H1 (cell line): ENCODE data around the gene ADCY9. TPM values are rescaled to one million over a fixed set of nuclear protein-coding genes. Genes with fewer than 3 reads are reported as not detected.

Source experiments
- CTCF ChIA-PET: fragments of 300-600 bp; sonication (Branson Sonifier 250); formaldehyde crosslinking; loops from one replicate; lab custom pipeline; 2021; ENCODE audit not compliant: partially characterized antibody; lab: Charles Lee
- POLR2A ChIA-PET: fragments of 300-600 bp; sonication (Branson Sonifier 250); formaldehyde crosslinking; loops from one replicate; lab custom pipeline; 2021; ENCODE audit warnings: inconsistent platforms; ENCODE audit not compliant: partially characterized antibody; lab: Charles Lee
- DNase-seq, 2 experiments: peaks; one replicate each; pipeline versions ENCODE4 v3.0.0 to v3.0.0-alpha.2; 2010 to 2022; ENCODE audit warnings: low spot score in 2 of 2, low read depth in 1 of 2, mixed read lengths in 1 of 2
- FAIRE-seq: peaks from 2 replicates; lab custom pipeline; 2011; peaks lifted over from hg19 to GRCh38; lab: Jason Lieb, UNC
- H2AFZ ChIP-seq: 2 replicates; pipeline ENCODE4 v1.8.1; 2012; ENCODE audit warnings: low read length, inconsistent platforms
- H2AK5ac ChIP-seq: 2 replicates; pipeline ENCODE4 v1.6.1; 2013; ENCODE audit warnings: low read depth, low read length
- H2BK120ac ChIP-seq: replicated peaks from 2 replicates; pipeline ENCODE3; 2013; ENCODE audit warnings: low read depth, low read length, inconsistent platforms
- H2BK12ac ChIP-seq: 2 replicates; pipeline ENCODE4 v1.6.1; 2013; ENCODE audit warnings: low read depth, low read length
- H2BK15ac ChIP-seq: 2 replicates; pipeline ENCODE4 v1.6.1; 2013; ENCODE audit warnings: low read length
- H2BK20ac ChIP-seq: 2 replicates; pipeline ENCODE4 v1.6.1; 2013; ENCODE audit warnings: low read length
- H2BK5ac ChIP-seq: 2 replicates; pipeline ENCODE4 v1.6.1; 2013; ENCODE audit warnings: low read depth, low read length
- H3K14ac ChIP-seq: 2 replicates; pipeline ENCODE4 v1.6.1; 2013; ENCODE audit warnings: inconsistent platforms; ENCODE audit not compliant: insufficient read length
- H3K18ac ChIP-seq: 2 replicates; pipeline ENCODE4 v1.6.1; 2013; ENCODE audit warnings: low read length; ENCODE audit errors: extremely low read depth
- H3K23ac ChIP-seq: 2 replicates; pipeline ENCODE4 v1.6.1; 2013; ENCODE audit warnings: inconsistent platforms; ENCODE audit not compliant: insufficient read length
- H3K23me2 ChIP-seq: 2 replicates; pipeline ENCODE4 v1.6.1; 2013; ENCODE audit warnings: low read depth, low read length
- H3K27ac ChIP-seq: 2 replicates; pipeline ENCODE4 v1.6.1; 2011; ENCODE audit warnings: low read depth, low read length, inconsistent platforms
- H3K27me3 ChIP-seq, 4 experiments: replicated peaks in 1 of 4; 1 replicate in 1 of 4; 2 replicates in 3 of 4; pipeline versions ENCODE4 v1.6.1 to v1.8.1; 2011 to 2013; ENCODE audit warnings: low read length in 3 of 4, mild to moderate bottlenecking in 3 of 4, inconsistent platforms in 2 of 4, mixed read lengths in 2 of 4, moderate library complexity in 1 of 4; ENCODE audit not compliant: control insufficient read depth in 3 of 4, insufficient read depth in 3 of 4; ENCODE audit errors: extremely low read depth in 1 of 4
- H3K36me3 ChIP-seq, 4 experiments: 2 replicates each; pipeline versions ENCODE4 v1.6.1 to v1.8.1; 2011 to 2013; ENCODE audit warnings: mild to moderate bottlenecking in 4 of 4, low read length in 3 of 4, moderate library complexity in 2 of 4, control low read depth in 1 of 4, inconsistent platforms in 1 of 4; ENCODE audit not compliant: insufficient read depth in 4 of 4, control insufficient read depth in 2 of 4
- H3K4ac ChIP-seq: replicated peaks from 2 replicates; pipeline ENCODE3; 2013; ENCODE audit warnings: low read length, low read depth, mixed read lengths, inconsistent platforms; ENCODE audit not compliant: insufficient read length
- H3K4me1 ChIP-seq, 4 experiments: replicated peaks in 1 of 4; 1 replicate in 1 of 4; 2 replicates in 3 of 4; pipeline versions ENCODE4 v1.6.1 to v1.8.1; 2011 to 2013; ENCODE audit warnings: low read length in 3 of 4, inconsistent platforms in 2 of 4, mixed read lengths in 1 of 4; ENCODE audit not compliant: insufficient read depth in 4 of 4, control insufficient read depth in 3 of 4
- H3K4me2 ChIP-seq, 2 experiments: 2 replicates each; pipeline versions ENCODE4 v1.6.1 to v1.8.1; 2011 to 2013; ENCODE audit warnings: low read depth in 2 of 2, low read length in 2 of 2, control low read depth in 1 of 2, inconsistent platforms in 1 of 2, mild to moderate bottlenecking in 1 of 2; ENCODE audit not compliant: insufficient read depth in 1 of 2
- H3K4me3 ChIP-seq, 4 experiments: fragments of 200-600, 300-600 bp in 1 of 4; sonication (generic), shearing (Covaris generic), sonication (Bioruptor Twin) in 1 of 4; 2 replicates each; pipeline versions ENCODE4 v1.5.1 to v1.8.1; 2011 to 2016; ENCODE audit warnings: low read length in 4 of 4, low read depth in 3 of 4, control low read depth in 2 of 4, inconsistent platforms in 2 of 4, mild to moderate bottlenecking in 2 of 4, mixed read lengths in 1 of 4, moderate library complexity in 1 of 4; ENCODE audit not compliant: insufficient read depth in 2 of 4; ENCODE audit errors: extremely low read depth in 1 of 4
- H3K56ac ChIP-seq: replicated peaks from 2 replicates; pipeline ENCODE3; 2013; ENCODE audit warnings: low read depth, mild to moderate bottlenecking, mixed read lengths, low read length, inconsistent platforms; ENCODE audit not compliant: insufficient read length
- H3K79me1 ChIP-seq: 2 replicates; pipeline ENCODE4 v1.6.1; 2013; ENCODE audit warnings: low read depth, low read length, control low read depth
- H3K79me2 ChIP-seq, 2 experiments: 2 replicates each; pipeline versions ENCODE4 v1.6.1 to v1.8.1; 2012 to 2013; ENCODE audit warnings: low read length in 2 of 2, mild to moderate bottlenecking in 2 of 2, inconsistent platforms in 1 of 2; ENCODE audit not compliant: insufficient read depth in 2 of 2, control insufficient read depth in 1 of 2
- H3K9ac ChIP-seq, 4 experiments: replicated peaks in 1 of 4; 1 replicate in 1 of 4; 2 replicates in 3 of 4; pipeline versions ENCODE4 v1.6.1 to v1.8.1; 2011 to 2013; ENCODE audit warnings: low read depth in 3 of 4, low read length in 3 of 4, control low read depth in 2 of 4, mild to moderate bottlenecking in 2 of 4, moderate library complexity in 2 of 4, inconsistent platforms in 1 of 4; ENCODE audit errors: extremely low read depth in 1 of 4
- H3K9me3 ChIP-seq, 2 experiments: 2 replicates each; pipeline versions ENCODE4 v1.6.1 to v1.8.1; 2012 to 2013; ENCODE audit warnings: mild to moderate bottlenecking in 2 of 2, moderate library complexity in 2 of 2, control low read depth in 1 of 2, inconsistent platforms in 1 of 2, low read depth in 1 of 2, low read length in 1 of 2, mixed read lengths in 1 of 2; ENCODE audit not compliant: insufficient read depth in 2 of 2
- H4K20me1 ChIP-seq, 2 experiments: replicated peaks in 1 of 2; 2 replicates each; pipeline versions ENCODE3 to v1.8.1; 2011 to 2013; ENCODE audit warnings: inconsistent platforms in 2 of 2, low read length in 2 of 2, mild to moderate bottlenecking in 1 of 2; ENCODE audit not compliant: insufficient read depth in 2 of 2, control insufficient read depth in 1 of 2
- H4K5ac ChIP-seq: 2 replicates; pipeline ENCODE4 v1.6.1; 2013; ENCODE audit warnings: low read length, low read depth, mixed read lengths, inconsistent platforms; ENCODE audit not compliant: insufficient read length
- H4K8ac ChIP-seq: 2 replicates; pipeline ENCODE4 v1.8.0; 2013; ENCODE audit warnings: mild to moderate bottlenecking, moderate library complexity, low read length, inconsistent platforms; ENCODE audit not compliant: insufficient read depth; ENCODE audit errors: extremely low read depth
- H4K91ac ChIP-seq: replicated peaks from 2 replicates; pipeline ENCODE3; 2013; ENCODE audit warnings: low read length, mixed read lengths, inconsistent platforms; ENCODE audit not compliant: insufficient read length
- ASH2L ChIP-seq: fragments of 200-600, 300-600 bp; sonication (generic); IDR thresholded peaks from one replicate; pipeline ENCODE4 v1.7.1; 2017; ENCODE audit warnings: low read length
- EP300 ChIP-seq, 2 experiments: IDR thresholded peaks; 1 replicate in 1 of 2; 2 replicates in 1 of 2; pipeline ENCODE4 v1.6.1; 2011 to 2012; ENCODE audit warnings: low read depth in 2 of 2, low read length in 2 of 2, mild to moderate bottlenecking in 2 of 2, borderline replicate concordance in 1 of 2, inconsistent platforms in 1 of 2, moderate library complexity in 1 of 2
- HDAC2 ChIP-seq, 2 experiments: fragments of 300-600 bp in 1 of 2; sonication (generic) in 1 of 2; IDR thresholded peaks; 2 replicates each; pipeline ENCODE4 v1.6.1; 2011 to 2012; ENCODE audit warnings: low read depth in 2 of 2, low read length in 2 of 2, mild to moderate bottlenecking in 2 of 2, moderate library complexity in 2 of 2, borderline replicate concordance in 1 of 2, inconsistent platforms in 1 of 2
- KDM5A ChIP-seq: fragments of 200-600 bp; IDR thresholded peaks from 2 replicates; pipeline ENCODE4 v1.7.1; 2012; ENCODE audit warnings: mild to moderate bottlenecking, low read length, inconsistent platforms, mixed read lengths
- NANOG ChIP-seq: IDR thresholded peaks from 2 replicates; pipeline ENCODE4 v1.6.1; 2011; ENCODE audit warnings: low read length, low read depth, mild to moderate bottlenecking, inconsistent platforms; ENCODE audit not compliant: insufficient read depth, poor library complexity, severe bottlenecking
- POLR2A ChIP-seq, 2 experiments: IDR thresholded peaks; 1 replicate in 1 of 2; 2 replicates in 1 of 2; pipeline ENCODE4 v1.6.1; 2011; ENCODE audit warnings: low read depth in 2 of 2, low read length in 2 of 2, mild to moderate bottlenecking in 2 of 2; ENCODE audit errors: control extremely low read depth in 1 of 2
- RXRA ChIP-seq: IDR thresholded peaks from 2 replicates; pipeline ENCODE4 v1.6.1; 2011; ENCODE audit warnings: low read depth, mild to moderate bottlenecking, low read length, moderate library complexity; ENCODE audit not compliant: insufficient read depth
- SAP30 ChIP-seq: fragments of 300-600 bp; sonication (generic); IDR thresholded peaks from 2 replicates; pipeline ENCODE4 v1.7.1; 2012; ENCODE audit warnings: low read length, moderate library complexity, mild to moderate bottlenecking, inconsistent platforms; ENCODE audit not compliant: insufficient read depth, insufficient replicate concordance
- SIX5 ChIP-seq: IDR thresholded peaks from 2 replicates; pipeline ENCODE4 v1.6.1; 2011; ENCODE audit warnings: mild to moderate bottlenecking, low read depth, low read length
- SRF ChIP-seq: IDR thresholded peaks from 2 replicates; pipeline ENCODE4 v1.6.1; 2011; ENCODE audit warnings: mild to moderate bottlenecking, low read depth, low read length, moderate library complexity
- SUZ12 ChIP-seq: fragments of 200-600 bp; sonication (generic); IDR thresholded peaks from 2 replicates; pipeline ENCODE4 v1.6.1; 2012; ENCODE audit warnings: mild to moderate bottlenecking, inconsistent platforms, low read length, moderate library complexity, mixed read lengths
- TCF12 ChIP-seq: IDR thresholded peaks from 2 replicates; pipeline ENCODE4 v1.6.1; 2011; ENCODE audit warnings: low read depth, mild to moderate bottlenecking, low read length
- TEAD4 ChIP-seq: IDR thresholded peaks from 2 replicates; pipeline ENCODE4 v1.6.1; 2012; ENCODE audit warnings: low read depth, low read length, inconsistent platforms, mixed read lengths
- WGBS, 2 experiments: shearing (Covaris generic) in 1 of 2; methylation state at CpG; one replicate each; pipeline versions ENCODE4 v1.1.6 to v1.1.7; 2013 to 2015; ENCODE audit warnings: low lambda C conversion rate in 2 of 2, mixed read lengths in 2 of 2, inconsistent platforms in 1 of 2, low coverage in 1 of 2, missing lambda C conversion rate in 1 of 2; ENCODE audit not compliant: insufficient replicate concordance in 2 of 2, insufficient coverage in 1 of 2, insufficient read length in 1 of 2; ENCODE audit errors: extremely low coverage in 1 of 2, missing lambda C conversion rate in 1 of 2; 5-methylcytosine and 5-hydroxymethylcytosine counted together
- polyA plus RNA-seq, 7 experiments: library from polyadenylated mRNA; depleted of rRNA in 3 of 7; stranded (reverse) in 5 of 7; unstranded in 2 of 7; fragments of >200 nt in 5 of 7; fragments of 200-250 nt in 2 of 7; gene quantifications; 1 replicate in 5 of 7; 2 replicates in 1 of 7; 4 replicates in 1 of 7; pipeline versions ENCODE4 v1.2.1 to v1.2.3, GENCODE V29; 2011 to 2013; ENCODE audit warnings: missing spikeins in 2 of 7, mixed read lengths in 2 of 7
- total RNA-seq: library from RNA; stranded (reverse); fragmentation: NEBNext Ultra II Directional; extraction: Animal tissue kit (Norgen Biotek cat#: 25700); gene quantifications from 2 replicates; pipeline ENCODE4 v1.2.1, GENCODE V29; 2021

The ADCY9 gene
- total and polyA plus RNA-seq, 2 of the 8 experiments (the other 6 are each of a cell fraction or from before 2014, with no cell fraction given): 5.4 to 13.1 TPM

DNA sequence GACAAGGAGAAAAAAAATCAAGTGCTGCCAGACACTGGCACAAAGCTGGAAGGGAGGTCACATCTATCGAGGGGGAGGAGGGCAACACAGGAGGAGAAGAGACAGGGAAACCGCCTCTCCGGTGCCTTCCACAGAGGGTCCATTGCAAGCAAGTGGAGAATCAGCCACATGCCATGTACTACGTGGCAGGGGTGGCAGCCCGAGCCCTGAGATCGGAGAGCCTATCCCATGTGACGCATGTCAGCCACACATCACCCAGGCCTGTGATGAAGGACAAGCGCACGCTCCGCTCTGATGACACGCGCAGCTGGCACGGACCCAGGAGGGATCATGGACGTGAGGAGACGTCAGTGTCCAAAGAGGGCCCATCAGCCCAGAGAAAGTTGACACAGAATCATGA, 30.1 kb downstream of the ADCY9 start:
- H2BK15ac ChIP-seq: no peak overlapping the region
- no peak overlapping the region for H4K91ac ChIP-seq
- H3K56ac ChIP-seq: no peak overlapping the region
- H3K23ac ChIP-seq: no peak overlapping the region
- H3K9ac ChIP-seq: no peak overlapping the region
- no peak for TF ChIP-seq RXRA
- TF ChIP-seq POLR2A (IDR thresholded peaks at IDR 0.05; ENCODE audit: control extremely low read depth in 1 of 2, low read depth in 2 of 2, low read length in 2 of 2): no peak
- TF ChIP-seq HDAC2 (IDR thresholded peaks at IDR 0.05; ENCODE audit: borderline replicate concordance in 1 of 2, low read depth in 2 of 2, low read length in 2 of 2): no peak
- TF ChIP-seq SRF: no peak
- TF ChIP-seq EP300 (IDR thresholded peaks at IDR 0.05; ENCODE audit: borderline replicate concordance in 1 of 2, low read depth in 2 of 2, low read length in 2 of 2): no peak
- no peak for TF ChIP-seq TEAD4
- TF ChIP-seq SUZ12: no peak
- TF ChIP-seq ASH2L: no peak
- TF ChIP-seq KDM5A: no peak
- TF ChIP-seq SAP30: no peak
- no peak for TF ChIP-seq SIX5
- no peak for TF ChIP-seq TCF12
- TF ChIP-seq NANOG: no peak
- no peak overlapping the region for H3K18ac ChIP-seq
- H4K8ac ChIP-seq: peak overlapping the region; percentile 37; the same call in 1 of the 2 replicates
- DNase-seq (no peak), FAIRE-seq (no peak)
- no peak overlapping the region; the same call in 1 of the 2 replicates for H2BK5ac ChIP-seq
- no peak overlapping the region for H4K5ac ChIP-seq
- H3K79me2 ChIP-seq: no peaks in the 10 kb centered on the region; a peak in 1 of 4 replicates
- peaks cover 2% of the 10 kb centered on the region in 2 experiments for H4K20me1 ChIP-seq
- H3K4ac ChIP-seq: no peak overlapping the region
- H3K4me1 ChIP-seq: peaks cover 0 to 6% (median 4%) of the 10 kb centered on the region in 4 experiments; a peak in 5 of 7 replicates
- WGBS, 2 experiments: 94% methylated on average over 15 of the region's 15 CpGs; no CpG with 5 or more reads in 1 of the 2 experiments
- H3K36me3 ChIP-seq: no peaks in the 10 kb centered on the region
- H2AK5ac ChIP-seq: no peak overlapping the region
- H2BK12ac ChIP-seq: no peak overlapping the region
- no peak overlapping the region for H2BK120ac ChIP-seq
- no peak overlapping the region for H3K4me3 ChIP-seq
- no peaks in the 10 kb centered on the region for H3K23me2 ChIP-seq
- H3K9me3 ChIP-seq: no peaks in the 10 kb centered on the region
- ChIA-PET POLR2A (interaction anchor here (1.0 to 1.6 kb wide), 2 partner anchors 13 to 185 kb away, joined by 4 to 5 read pairs; no protein-coding TSS in a partner anchor), CTCF (interaction anchor here (0.6 to 0.9 kb wide), 3 partner anchors 21 to 318 kb away, joined by 3 to 4 read pairs (median 3); no protein-coding TSS in a partner anchor)
- no peak overlapping the region for H3K27ac ChIP-seq
- H3K4me2 ChIP-seq: no peak overlapping the region
- H3K79me1 ChIP-seq: no peaks in the 10 kb centered on the region
- no peak overlapping the region for H2BK20ac ChIP-seq
- no peaks in the 10 kb centered on the region for H3K27me3 ChIP-seq
- H3K14ac ChIP-seq: no peak overlapping the region
- H2AFZ ChIP-seq: no peak overlapping the region
